Measurements from ENCODE around the gene GLRX5. TPM values are rescaled to one million over a fixed set of nuclear protein-coding genes. Genes with fewer than 3 reads are reported as not detected.
A peak's percentile ranks its signal among the peaks of the same experiment; 100 is the strongest.

GLRX5 gene
- total RNA-seq, 1 experiment from 2014 or later: 23.2 TPM

- BruUV-seq (replicated peaks): no TSS peak
- H3F3A ChIP-seq (ENCODE audit: insufficient read depth, low read depth): peaks cover 16% of the 10 kb centered on the region
- intact Hi-C loops (cut with micrococcal nuclease; ENCODE audit: unreplicated experiment): no loop called here
- peaks cover 27% of the 10 kb centered on the region for H3K4me1 ChIP-seq (replicated peaks; ENCODE audit: insufficient read depth)
- H3K9me3 ChIP-seq (ENCODE audit: insufficient read depth, low read depth): no peaks in the 10 kb centered on the region
- no peak overlapping the region for H3K27ac ChIP-seq
- TF ChIP-seq CTCF (conservative IDR thresholded peaks at IDR 0.05): no peak
- no peak for TF ChIP-seq EZH2 (IDR thresholded peaks at IDR 0.05; ENCODE audit: low read depth)
- DNase-seq: no peak
- H4K20me1 ChIP-seq (ENCODE audit: insufficient read depth): no peaks in the 10 kb centered on the region
- no peak overlapping the region for H3K4me3 ChIP-seq
- H3K27me3 ChIP-seq (ENCODE audit: insufficient read depth, low read depth): no peaks in the 10 kb centered on the region
- no peaks in the 10 kb centered on the region for H3K36me3 ChIP-seq (ENCODE audit: low read depth)
- H2AFZ ChIP-seq: no peak overlapping the region
- H3K4me2 ChIP-seq: no peak overlapping the region
- peaks cover 52% of the 10 kb centered on the region for H3K79me2 ChIP-seq (ENCODE audit: low read depth)
- CTCF ChIA-PET: no interaction called here
- POLR2A ChIA-PET (ENCODE audit: unreplicated experiment): no interaction called here
- no peaks in the 10 kb centered on the region for H3K9me2 ChIP-seq (ENCODE audit: insufficient read depth)
Measured at GRCh38 chr14:95543021-95543420, 8.2 kb downstream of the GLRX5 start.

- no peak overlapping the region for H3K4me2 ChIP-seq
- peaks cover 37% of the 10 kb centered on the region for H3K79me2 ChIP-seq (ENCODE audit: low read depth)
- ChIA-PET CTCF (no interaction called here), POLR2A (ENCODE audit: unreplicated experiment) (no interaction called here)
- no TSS peak for BruUV-seq (replicated peaks)
- H3K4me3 ChIP-seq: no peak overlapping the region
- no peak overlapping the region for H2AFZ ChIP-seq
- H3K27ac ChIP-seq: no peak overlapping the region
- no peaks in the 10 kb centered on the region for H3K36me3 ChIP-seq (ENCODE audit: low read depth)
- H4K20me1 ChIP-seq (ENCODE audit: insufficient read depth): no peaks in the 10 kb centered on the region
- H3K4me1 ChIP-seq (replicated peaks; ENCODE audit: insufficient read depth): peaks cover 32% of the 10 kb centered on the region
- DNase-seq: no peak
- peaks cover 20% of the 10 kb centered on the region for H3F3A ChIP-seq (ENCODE audit: insufficient read depth, low read depth)
- no peaks in the 10 kb centered on the region for H3K9me2 ChIP-seq (ENCODE audit: insufficient read depth)
- no peaks in the 10 kb centered on the region for H3K27me3 ChIP-seq (ENCODE audit: insufficient read depth, low read depth)
- TF ChIP-seq CTCF (conservative IDR thresholded peaks at IDR 0.05) (no peak), EZH2 (IDR thresholded peaks at IDR 0.05; ENCODE audit: low read depth) (no peak)
- intact Hi-C loops (cut with micrococcal nuclease; ENCODE audit: unreplicated experiment): no loop called here
- no peaks in the 10 kb centered on the region for H3K9me3 ChIP-seq (ENCODE audit: insufficient read depth, low read depth)
Measured at GRCh38 chr14:95544588-95544987, 9.7 kb downstream of the GLRX5 start.

GRCh38 chr14:95545515-95546168 is 10.8 kb downstream of the GLRX5 start:
- Histone ChIP-seq H3K4me2 (peak overlapping the region; percentile 57), H3K9me2 (ENCODE audit: insufficient read depth) (no peaks in the 10 kb centered on the region), H3K27me3 (ENCODE audit: insufficient read depth, low read depth) (no peaks in the 10 kb centered on the region), H3K4me3 (no peak overlapping the region), H3K27ac (peak overlapping the region; percentile 72), H3K36me3 (ENCODE audit: low read depth) (no peaks in the 10 kb centered on the region), H4K20me1 (ENCODE audit: insufficient read depth) (no peaks in the 10 kb centered on the region), H3K4me1 (replicated peaks; ENCODE audit: insufficient read depth) (peaks cover 32% of the 10 kb centered on the region), H3K9me3 (ENCODE audit: insufficient read depth, low read depth) (no peaks in the 10 kb centered on the region), H3F3A (ENCODE audit: insufficient read depth, low read depth) (peaks cover 20% of the 10 kb centered on the region), H3K79me2 (ENCODE audit: low read depth) (peaks cover 28% of the 10 kb centered on the region), H2AFZ (no peak overlapping the region)
- DNase-seq: peak in 1 of 2 experiments; percentile 81
- TF ChIP-seq EZH2 (IDR thresholded peaks at IDR 0.05; ENCODE audit: low read depth) (no peak), CTCF (conservative IDR thresholded peaks at IDR 0.05) (no peak)
- intact Hi-C loops (cut with micrococcal nuclease; ENCODE audit: unreplicated experiment): loop anchor here (5.0 kb wide), 1 partner anchor 78 kb away; no protein-coding TSS in a partner anchor
- ChIA-PET POLR2A (ENCODE audit: unreplicated experiment) (no interaction called here), CTCF (no interaction called here)
- BruUV-seq (replicated peaks): TSS peak; percentile 49
